Measurements from ENCODE around the gene RPL13.

Gene RPL13

GRCh38 chr16:89545044-89545830 is 15.2 kb upstream of the RPL13 start:
- in situ Hi-C loops (cut with MboI; ENCODE audit: low sequenced_read_pairs): no loop called here

GRCh38 chr16:89545831-89546574 is 14.5 kb upstream of the RPL13 start:
- in situ Hi-C loops (cut with MboI; ENCODE audit: low sequenced_read_pairs): no loop called here

GRCh38 chr16:89546781-89547180 is 13.7 kb upstream of the RPL13 start:
- in situ Hi-C loops (cut with MboI; ENCODE audit: low sequenced_read_pairs): no loop called here

GRCh38 chr16:89547291-89547690 is 13.2 kb upstream of the RPL13 start:
- in situ Hi-C loops (cut with MboI; ENCODE audit: low sequenced_read_pairs): no loop called here

- in situ Hi-C loops (cut with MboI; ENCODE audit: low sequenced_read_pairs): no loop called here
Measured at GRCh38 chr16:89547860-89548259, 12.6 kb upstream of the RPL13 start.

DNA sequence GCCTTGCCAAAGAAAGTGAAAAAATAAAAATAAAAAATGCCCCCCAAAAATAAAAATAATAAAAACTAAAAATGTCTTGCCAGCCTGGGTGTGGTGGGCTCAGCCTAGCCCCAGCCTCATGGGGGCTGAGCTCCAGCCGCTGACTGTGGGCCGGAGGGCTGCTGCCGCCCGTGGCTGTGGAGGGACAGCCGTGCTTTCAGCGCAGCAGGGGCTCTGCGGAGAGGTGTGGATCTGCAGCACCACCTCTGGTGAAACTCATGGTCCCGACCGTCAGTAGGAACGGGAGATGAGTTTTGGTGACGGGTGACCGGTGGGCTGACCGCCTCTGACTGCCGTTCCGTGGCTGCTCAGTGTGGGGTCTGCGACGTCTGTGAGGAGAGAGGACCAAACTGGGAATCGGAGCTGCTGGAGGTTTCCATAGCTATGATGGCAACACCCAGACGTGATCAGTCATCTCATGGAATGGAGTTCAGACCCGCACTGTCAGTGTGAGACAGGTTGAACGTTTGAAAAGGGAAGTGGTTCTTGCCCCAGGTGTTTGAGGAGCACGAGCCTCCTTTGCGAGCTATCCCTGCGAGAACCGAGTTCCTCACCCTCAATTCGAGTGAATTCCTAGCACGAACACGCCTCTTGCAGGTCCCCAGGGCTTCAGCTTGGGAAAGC is 12.0 kb upstream of the RPL13 start:
- in situ Hi-C loops (cut with MboI; ENCODE audit: low sequenced_read_pairs): no loop called here

DNA sequence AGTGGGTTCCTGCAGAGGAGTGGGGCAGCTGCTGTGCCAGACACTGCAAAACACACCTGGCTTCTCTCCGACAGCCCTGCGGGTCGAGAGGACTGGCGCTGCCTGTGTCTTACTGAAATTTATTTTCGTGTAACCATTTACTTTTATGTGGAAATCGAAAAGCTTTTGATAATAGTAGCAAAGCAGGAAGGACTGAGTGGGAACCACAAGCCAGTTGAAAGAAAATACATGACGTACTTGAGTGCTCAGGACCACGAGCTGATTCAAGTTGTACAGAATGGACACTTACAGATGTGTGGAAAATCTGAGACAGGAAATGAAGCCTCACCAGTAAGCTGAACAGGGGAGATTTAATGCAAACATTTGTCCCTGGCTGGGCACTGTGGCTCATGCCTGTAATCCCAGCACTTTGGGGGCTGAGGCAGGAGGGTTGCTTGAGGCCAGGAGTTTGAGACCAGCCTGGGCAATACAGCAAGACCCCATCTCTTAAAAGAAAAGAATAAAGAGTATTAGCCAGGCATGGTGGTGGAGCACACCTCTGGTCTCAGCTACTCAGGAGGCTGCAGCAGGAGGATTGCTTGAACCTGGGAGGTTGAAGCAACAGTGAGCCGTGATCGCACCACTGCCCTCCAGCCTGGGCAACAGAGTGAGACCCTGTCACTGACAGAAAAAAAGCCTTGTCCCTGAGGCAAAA is 11.3 kb upstream of the RPL13 start:
- in situ Hi-C loops (cut with MboI; ENCODE audit: low sequenced_read_pairs): no loop called here

DNA sequence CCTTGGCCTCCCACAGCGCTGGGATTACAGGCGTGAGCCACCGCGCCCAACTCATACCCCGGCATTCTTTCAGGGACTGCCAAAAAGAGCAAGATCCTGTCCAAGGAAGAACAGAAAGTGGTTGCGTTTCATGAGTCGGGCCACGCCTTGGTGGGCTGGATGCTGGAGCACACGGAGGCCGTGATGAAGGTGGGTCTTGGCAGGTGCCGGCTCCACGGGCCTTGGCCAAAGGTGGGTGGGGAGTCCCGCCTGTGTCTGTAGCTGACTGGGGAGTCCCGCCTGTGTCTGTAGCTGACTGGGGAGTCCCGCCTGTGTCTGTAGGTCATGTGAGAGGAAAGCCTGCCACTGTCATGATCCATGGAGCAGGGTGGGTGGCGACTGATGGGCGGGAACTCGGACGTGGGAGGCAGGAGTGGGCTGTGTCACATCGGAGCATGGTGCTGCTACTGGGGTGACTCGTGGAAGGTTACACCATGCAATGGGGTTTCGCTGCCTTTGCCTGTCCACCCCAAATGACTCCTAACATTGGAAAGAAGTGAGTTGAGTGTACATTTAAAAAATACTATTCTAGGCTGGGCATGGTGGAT is 10.0 kb upstream of the RPL13 start:
- in situ Hi-C loops (cut with MboI; ENCODE audit: low sequenced_read_pairs): no loop called here

DNA sequence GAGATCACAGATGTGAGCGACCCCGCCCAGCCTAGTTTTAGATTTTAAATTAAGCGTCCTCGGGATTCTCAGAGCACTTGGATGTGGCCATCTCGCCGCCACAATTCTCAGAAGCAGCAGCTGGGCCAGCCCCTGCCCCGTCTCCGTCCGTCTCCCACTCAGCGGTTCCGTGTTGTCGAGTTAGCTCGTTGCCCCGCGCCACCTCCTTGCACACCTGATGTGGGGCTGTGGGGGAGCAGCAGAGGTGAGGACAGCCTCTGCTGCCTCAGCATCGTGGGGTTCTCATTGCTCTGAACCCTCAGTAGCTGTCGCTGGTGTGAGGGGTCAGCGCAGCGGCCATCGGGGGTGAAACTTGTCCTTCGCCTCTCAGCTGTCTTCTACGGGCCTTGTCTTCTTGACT is 8.2 kb upstream of the RPL13 start:
- in situ Hi-C loops (cut with MboI; ENCODE audit: low sequenced_read_pairs): no loop called here

DNA sequence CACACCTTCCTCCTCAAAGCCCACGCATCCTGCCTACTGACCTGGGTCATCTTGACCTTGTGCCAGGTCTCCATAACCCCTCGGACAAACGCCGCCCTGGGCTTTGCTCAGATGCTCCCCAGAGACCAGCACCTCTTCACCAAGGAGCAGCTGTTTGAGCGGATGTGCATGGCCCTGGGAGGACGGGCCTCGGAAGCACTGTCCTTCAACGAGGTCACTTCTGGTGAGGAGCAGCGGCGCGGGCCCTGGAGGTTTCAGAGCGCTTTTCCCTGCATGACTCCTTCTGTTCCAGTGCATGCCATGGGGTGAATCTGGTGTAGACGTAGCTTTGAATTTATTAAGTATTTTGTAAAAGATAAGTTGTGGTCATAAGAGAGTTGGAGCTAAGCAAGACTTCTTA is 7.6 kb upstream of the RPL13 start:
- in situ Hi-C loops (cut with MboI; ENCODE audit: low sequenced_read_pairs): no loop called here

DNA sequence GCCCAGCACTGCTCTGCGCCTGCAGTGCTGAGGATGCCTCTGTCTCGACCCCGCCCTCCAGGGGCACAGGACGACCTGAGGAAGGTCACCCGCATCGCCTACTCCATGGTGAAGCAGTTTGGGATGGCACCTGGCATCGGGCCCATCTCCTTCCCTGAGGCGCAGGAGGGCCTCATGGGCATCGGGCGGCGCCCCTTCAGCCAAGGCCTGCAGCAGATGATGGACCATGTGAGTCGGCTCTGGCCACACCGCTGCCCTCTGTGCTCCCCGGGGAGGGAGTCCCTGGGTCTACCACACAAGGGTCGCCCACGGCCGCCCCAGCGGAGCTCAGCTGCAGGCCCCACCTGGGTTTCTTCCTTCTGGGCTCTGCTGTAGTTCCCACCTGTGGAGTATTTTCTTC is 6.7 kb upstream of the RPL13 start:
- in situ Hi-C loops (cut with MboI; ENCODE audit: low sequenced_read_pairs): no loop called here

GRCh38 chr16:89554343-89554742 is 6.1 kb upstream of the RPL13 start:
- in situ Hi-C loops (cut with MboI; ENCODE audit: low sequenced_read_pairs): no loop called here

GRCh38 chr16:89555265-89555664 is 5.2 kb upstream of the RPL13 start:
- in situ Hi-C loops (cut with MboI; ENCODE audit: low sequenced_read_pairs): no loop called here

GRCh38 chr16:89555780-89556179 is 4.7 kb upstream of the RPL13 start:
- in situ Hi-C loops (cut with MboI; ENCODE audit: low sequenced_read_pairs): no loop called here

DNA sequence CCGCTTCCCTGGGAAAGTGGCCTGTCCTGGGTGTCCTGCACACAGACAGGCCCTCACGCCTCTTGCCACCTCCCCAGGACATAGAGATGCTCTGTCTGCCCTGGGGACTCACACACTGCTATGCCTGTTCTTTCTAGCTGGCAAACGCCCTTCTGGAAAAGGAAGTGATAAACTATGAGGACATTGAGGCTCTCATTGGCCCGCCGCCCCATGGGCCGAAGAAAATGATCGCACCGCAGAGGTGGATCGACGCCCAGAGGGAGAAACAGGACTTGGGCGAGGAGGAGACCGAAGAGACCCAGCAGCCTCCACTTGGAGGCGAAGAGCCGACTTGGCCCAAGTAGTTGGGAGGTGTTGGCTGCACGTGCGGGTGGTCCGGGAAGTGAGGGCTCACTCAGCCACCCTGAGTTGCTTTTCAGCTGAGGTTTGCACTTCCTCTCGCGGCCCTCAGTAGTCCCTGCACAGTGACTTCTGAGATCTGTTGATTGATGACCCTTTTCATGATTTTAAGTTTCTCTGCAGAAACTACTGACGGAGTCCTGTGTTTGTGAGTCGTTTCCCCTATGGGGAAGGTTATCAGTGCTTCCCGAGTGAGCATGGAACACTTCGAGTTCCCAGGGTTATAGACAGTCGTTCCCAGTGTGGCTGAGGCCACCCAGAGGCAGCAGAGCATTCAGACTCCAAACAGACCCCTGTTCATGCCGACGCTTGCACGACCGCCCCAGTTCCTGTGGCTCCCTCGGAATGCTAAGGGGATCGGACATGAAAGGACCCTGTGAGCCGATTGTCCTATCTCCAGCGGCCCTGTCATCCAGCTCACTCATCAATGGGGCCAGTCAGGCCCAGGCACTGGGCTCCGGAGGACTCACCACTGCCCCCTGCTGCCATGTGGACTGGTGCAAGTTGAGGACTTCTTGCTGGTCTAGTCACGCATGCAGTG is 3.5 kb upstream of the RPL13 start:
- in situ Hi-C loops (cut with MboI; ENCODE audit: low sequenced_read_pairs): no loop called here

GRCh38 chr16:89557690-89558490 is 2.6 kb upstream of the RPL13 start:
- in situ Hi-C loops (cut with MboI; ENCODE audit: low sequenced_read_pairs): no loop called here

DNA sequence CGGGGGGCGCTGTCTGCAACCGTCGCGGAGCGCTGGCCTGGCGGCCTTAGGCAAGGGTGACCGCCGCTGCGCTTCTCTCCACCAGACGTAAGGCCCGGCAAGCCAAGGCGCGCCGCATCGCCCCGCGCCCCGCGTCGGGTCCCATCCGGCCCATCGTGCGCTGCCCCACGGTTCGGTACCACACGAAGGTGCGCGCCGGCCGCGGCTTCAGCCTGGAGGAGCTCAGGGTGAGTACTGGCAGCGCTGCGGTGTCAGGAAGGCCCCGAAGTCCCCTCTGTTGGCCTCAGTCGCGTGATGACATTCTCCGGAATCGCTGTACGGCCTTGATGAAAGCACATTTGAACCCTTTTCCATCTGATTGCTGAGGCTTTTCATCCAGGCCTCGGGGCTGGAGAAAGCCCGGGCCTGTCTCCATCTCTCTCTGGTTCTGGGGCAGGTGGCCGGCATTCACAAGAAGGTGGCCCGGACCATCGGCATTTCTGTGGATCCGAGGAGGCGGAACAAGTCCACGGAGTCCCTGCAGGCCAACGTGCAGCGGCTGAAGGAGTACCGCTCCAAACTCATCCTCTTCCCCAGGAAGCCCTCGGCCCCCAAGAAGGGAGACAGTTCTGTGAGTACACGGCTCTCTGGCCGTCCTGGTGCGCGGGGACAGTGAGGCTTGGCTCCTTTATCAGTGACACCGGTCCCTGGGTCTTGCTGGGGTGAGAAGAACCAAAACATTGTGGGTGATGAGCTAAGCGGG is 831 bp downstream of the RPL13 start:
- in situ Hi-C loops (cut with MboI; ENCODE audit: low sequenced_read_pairs): no loop called here

DNA sequence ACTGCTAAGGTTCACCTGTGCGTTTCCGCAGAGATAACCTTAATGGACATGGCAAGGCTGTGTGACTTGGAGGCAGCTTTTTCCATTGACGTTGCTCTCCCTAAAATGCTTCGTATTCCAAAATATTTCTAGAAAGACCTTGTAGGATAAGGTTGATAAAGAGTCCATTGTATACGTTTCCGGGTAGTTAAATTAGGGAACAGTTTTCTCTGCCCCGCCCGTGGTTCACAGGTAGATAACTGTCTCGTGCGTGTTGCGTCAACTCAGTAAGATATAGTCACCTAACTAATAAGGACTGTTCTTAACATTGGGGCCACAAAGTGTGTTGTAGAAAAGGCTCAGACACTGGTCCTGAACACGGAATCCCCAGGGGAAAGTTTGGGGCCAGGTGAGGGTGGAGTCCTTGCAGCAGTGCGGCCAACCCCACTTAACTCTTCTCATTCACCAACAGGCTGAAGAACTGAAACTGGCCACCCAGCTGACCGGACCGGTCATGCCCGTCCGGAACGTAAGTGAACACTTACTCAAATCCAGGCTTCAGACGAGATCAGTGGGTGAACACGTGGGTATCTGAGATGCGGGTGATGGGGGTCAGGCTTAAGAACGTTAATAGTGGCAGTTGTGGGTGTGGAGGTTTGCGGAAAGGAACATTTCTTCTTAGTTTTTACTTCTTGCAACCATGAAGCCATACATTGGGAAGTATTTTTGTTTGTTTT is 1.6 kb downstream of the RPL13 start:
- in situ Hi-C loops (cut with MboI; ENCODE audit: low sequenced_read_pairs): no loop called here

All from HL-60/S4 treated with retinoic acid at 250 ng/mL for 4 days and 3 days (cell line).